H1 (cell line): Measurements from ENCODE around the gene SHPK.

ENCODE experiments used
- BRCA1 ChIP-seq: IDR thresholded peaks from 2 replicates; pipeline ENCODE4 v1.6.1; 2012; ENCODE audit warnings: low read depth, low read length, improper control_type of control experiment
- NRF1 ChIP-seq: IDR thresholded peaks from 2 replicates; pipeline ENCODE4 v1.6.1; 2011; ENCODE audit warnings: mild to moderate bottlenecking, low read depth, low read length, improper control_type of control experiment
- POLR2A ChIP-seq, 2 experiments: IDR thresholded peaks; 1 replicate in 1 of 2; 2 replicates in 1 of 2; pipeline ENCODE4 v1.6.1; 2011; ENCODE audit warnings: low read depth in 2 of 2, low read length in 2 of 2, mild to moderate bottlenecking in 2 of 2; ENCODE audit errors: control extremely low read depth in 1 of 2
- RXRA ChIP-seq: IDR thresholded peaks from 2 replicates; pipeline ENCODE4 v1.6.1; 2011; ENCODE audit warnings: low read depth, mild to moderate bottlenecking, low read length, moderate library complexity; ENCODE audit not compliant: insufficient read depth
- ZNF274 ChIP-seq: IDR thresholded peaks from 2 replicates; pipeline ENCODE4 v1.7.0; 2012; ENCODE audit warnings: low read length, borderline replicate concordance; ENCODE audit errors: extremely low read depth
- TF ChIP-seq, protein P1 (sequence below), 3 experiments: IDR thresholded peaks; 1 replicate in 2 of 3; 2 replicates in 1 of 3; pipeline versions ENCODE4 v1.5.1 to v1.6.1; 2011; ENCODE audit warnings: low read length in 3 of 3, mild to moderate bottlenecking in 3 of 3, inconsistent platforms in 2 of 3, low read depth in 1 of 3, moderate library complexity in 1 of 3; ENCODE audit not compliant: insufficient read depth in 1 of 3; ENCODE audit errors: control extremely low read depth in 1 of 3

DNA sequence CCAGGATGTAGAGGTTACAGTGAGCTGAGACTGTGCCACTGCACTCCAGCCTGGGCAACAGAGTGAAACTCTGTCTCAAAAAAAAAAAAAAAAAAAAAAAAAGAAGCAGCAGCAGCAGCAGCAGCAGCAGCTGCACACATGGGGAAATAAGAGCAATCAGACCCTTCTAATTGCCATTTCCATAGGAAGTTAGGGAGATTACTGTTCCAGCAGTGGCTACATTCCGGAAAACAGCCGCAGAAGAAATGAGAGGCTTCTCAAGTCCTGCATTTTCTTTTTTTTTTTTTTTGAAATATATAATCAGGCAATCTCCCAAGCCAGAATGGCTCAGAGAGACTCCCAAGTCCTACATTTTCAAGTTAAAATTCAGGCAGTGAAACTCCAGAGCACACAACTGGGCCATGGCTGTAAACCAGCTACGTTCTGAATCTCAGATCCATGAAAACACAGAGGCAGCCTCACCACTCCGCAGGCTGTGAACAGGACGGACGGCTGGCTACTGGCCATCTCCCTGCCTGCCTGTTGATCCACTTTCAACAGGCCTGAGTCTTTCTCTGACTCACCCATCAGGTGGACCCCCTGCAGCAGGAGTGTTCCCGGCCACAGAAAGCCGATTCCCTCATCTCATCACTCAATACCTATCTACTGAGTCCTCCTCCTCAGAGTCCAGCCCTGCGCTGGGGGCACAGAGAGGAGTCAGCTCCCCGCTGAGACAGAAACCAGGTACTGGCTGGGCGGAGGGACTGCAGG lies 41.8 kb downstream of the SHPK start:
- TF ChIP-seq POLR2A (IDR thresholded peaks at IDR 0.05; ENCODE audit: control extremely low read depth in 1 of 2, low read depth in 2 of 2, low read length in 2 of 2) (no peak), BRCA1 (no peak), ZNF274 (no peak), NRF1 (no peak), RXRA (no peak)
- TF ChIP-seq, protein P1, sequence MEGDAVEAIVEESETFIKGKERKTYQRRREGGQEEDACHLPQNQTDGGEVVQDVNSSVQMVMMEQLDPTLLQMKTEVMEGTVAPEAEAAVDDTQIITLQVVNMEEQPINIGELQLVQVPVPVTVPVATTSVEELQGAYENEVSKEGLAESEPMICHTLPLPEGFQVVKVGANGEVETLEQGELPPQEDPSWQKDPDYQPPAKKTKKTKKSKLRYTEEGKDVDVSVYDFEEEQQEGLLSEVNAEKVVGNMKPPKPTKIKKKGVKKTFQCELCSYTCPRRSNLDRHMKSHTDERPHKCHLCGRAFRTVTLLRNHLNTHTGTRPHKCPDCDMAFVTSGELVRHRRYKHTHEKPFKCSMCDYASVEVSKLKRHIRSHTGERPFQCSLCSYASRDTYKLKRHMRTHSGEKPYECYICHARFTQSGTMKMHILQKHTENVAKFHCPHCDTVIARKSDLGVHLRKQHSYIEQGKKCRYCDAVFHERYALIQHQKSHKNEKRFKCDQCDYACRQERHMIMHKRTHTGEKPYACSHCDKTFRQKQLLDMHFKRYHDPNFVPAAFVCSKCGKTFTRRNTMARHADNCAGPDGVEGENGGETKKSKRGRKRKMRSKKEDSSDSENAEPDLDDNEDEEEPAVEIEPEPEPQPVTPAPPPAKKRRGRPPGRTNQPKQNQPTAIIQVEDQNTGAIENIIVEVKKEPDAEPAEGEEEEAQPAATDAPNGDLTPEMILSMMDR (IDR thresholded peaks at IDR 0.05; ENCODE audit: control extremely low read depth in 1 of 3, insufficient read depth in 1 of 3, low read depth in 1 of 3, low read length in 3 of 3): no peak
